HG03196 (cell line): ENCODE results near the gene IPO13.

Experiments used
- ATAC-seq: cut with Tn5 transposase; IDR thresholded peaks from one replicate; pipeline ENCODE4 v1.9.1; 2021; ENCODE audit not compliant: unreplicated experiment

Gene IPO13

DNA sequence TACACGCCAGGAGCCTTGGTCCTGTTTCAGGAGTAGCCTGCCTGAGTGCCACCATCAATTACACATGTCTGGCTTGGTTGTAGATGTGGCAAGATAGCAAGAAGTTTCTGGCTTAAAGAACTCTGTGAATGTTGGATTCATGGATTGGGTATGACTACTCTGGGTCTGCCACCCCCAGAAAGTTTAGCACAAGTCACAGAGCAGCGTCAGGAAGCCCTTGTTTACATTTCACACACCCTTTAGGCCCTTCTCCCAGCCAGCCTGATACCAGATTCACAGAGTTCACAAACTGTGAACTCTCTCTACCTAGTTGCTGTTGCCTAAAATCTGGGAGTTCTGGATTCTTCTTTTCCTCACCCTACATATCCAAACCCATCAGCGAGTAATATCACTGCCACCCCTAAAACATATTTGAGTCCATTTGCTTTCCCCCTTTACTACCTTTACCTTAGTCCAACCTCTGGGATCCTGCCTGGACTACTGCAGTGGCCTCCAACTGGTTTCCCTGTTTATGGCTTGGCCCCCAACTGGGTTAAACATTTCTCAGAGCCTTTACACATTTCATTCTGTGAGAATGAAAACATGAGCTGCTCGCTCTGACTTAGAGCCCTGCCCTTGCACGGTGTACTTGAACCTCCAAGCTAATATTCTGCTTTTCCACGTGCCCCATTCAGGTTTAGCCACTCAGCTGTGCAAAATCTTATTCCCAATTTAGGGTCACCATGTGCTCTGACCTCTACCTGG lies 40.6 kb downstream of the IPO13 start:
- ATAC-seq: no peak

DNA sequence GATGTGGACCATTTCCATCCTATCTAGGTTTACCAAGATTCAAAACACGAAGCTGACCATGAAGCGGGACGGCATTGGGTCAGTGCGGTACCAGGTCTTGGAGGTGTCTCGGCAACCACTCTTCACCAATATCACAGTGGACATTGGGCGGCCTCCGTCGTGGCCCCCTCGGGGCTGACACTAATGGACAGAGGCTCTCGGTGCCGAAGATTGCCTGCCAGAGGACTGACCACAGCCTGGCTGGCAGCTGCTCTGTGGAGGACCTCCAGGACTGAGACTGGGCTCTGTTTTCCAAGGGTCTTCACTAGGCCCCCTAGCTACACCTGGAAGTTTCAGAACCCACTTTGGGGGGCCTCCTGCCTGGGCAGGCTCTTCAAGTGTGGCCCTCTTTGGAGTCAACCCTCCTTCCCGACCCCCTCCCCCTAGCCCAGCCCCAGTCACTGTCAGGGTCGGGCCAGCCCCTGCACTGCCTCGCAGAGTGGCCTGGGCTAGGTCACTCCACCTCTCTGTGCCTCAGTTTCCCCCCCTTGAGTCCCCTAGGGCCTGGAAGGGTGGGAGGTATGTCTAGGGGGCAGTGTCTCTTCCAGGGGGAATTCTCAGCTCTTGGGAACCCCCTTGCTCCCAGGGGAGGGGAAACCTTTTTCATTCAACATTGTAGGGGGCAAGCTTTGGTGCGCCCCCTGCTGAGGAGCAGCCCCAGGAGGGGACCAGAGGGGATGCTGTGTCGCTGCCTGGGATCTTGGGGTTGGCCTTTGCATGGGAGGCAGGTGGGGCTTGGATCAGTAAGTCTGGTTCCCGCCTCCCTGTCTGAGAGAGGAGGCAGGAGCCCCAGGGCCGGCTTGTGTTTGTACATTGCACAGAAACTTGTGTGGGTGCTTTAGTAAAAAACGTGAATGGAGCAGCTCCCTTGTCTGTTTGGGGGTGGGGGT lies 43.8 kb downstream of the IPO13 start:
- ATAC-seq: no peak

DNA sequence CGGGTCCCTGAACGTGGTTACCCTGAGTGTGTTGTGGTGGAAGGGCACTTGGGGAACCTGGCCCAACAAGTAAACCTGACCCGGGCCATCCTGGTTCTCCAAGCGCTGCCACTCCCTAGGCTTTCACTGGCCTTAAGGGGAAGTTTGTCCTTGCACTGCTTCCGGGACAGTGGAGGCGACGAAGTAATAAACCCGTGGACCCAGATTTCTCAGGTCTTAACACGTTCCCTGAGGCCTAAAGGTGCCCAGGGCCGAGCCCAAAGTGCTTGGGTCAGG lies 44.4 kb downstream of the IPO13 start:
- ATAC-seq: no peak

DNA sequence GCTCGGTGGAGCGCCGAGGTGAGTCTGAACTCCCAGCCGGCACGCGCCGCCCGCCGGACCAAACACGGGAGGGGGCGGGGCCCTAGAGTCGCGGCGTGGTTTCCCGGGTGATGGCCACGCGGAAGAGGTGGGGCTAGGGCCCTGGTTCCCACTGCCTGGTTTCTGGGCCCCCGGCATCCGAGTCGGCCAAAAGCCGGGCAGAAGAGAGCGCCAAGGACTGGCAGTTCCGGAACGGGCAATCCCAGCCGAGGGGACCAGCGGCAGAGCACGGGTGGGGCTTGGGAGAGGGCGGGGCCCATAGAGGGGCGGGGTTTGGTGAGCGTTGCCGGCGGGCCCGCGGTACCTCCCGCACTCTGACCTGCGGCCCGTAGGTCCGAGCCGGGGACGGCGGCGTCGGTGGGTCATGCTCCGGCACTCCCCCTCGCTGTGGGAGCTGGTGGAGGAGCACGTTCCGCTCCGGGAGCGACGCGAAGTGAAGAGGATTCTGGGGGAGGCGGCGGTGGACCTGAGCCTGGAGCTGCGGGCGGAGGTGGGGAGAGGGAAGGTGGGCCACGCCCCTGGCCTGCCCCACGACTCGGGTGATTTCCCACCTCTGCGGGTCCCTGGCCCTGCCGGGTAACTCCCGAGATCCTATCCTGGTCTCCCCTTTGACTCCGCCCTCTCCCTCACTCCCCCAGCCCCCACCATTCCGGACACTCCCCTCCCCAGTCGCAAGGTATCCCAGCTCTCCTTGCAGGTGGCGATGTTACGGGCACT lies 44.9 kb downstream of the IPO13 start, which contains the start of gene CCDC24:
CCDC24 (plus strand) TSS at position 124 of the 756 bp plus-strand sequence; CDS start at position 404, 280 bp downstream.
- peak; percentile 51 for ATAC-seq

DNA sequence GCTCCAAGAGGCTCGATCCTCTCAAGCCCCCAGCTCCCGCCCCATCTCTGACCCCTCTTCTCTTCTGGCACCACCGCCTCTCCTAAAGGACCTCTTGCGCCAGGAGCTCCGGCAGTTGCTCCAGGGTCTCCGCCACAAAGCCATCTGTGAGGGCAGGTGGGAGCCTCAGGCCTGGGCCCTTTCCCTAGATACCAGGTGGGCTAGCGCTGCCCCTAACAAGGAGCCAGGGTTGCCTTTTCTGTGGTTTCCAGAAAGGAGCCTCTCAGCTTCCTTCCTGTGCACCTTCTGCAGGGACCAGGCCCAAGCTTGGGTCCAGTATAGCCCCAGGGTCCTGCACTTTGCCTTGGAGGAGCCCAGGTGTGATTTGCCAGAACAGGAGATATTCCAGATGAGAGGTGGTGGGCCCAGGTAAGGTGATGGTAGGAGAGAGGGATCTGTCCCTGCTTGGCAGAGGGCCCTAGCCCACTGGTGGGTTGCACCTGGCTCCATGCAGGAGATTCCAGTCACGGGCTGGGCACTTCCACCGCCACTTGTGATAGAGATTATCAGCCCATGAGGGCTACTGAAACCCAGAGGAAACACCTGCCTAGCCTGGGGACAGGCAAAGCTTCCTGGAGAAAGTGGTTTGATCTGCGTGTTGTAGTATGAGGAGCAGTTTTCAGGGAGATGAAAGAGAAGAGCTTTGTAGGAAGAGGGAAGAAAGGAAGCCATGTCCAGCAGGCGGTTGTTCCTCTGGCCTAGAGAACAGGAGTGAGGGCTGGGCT lies 45.7 kb downstream of the IPO13 start:
- ATAC-seq: no peak

DNA sequence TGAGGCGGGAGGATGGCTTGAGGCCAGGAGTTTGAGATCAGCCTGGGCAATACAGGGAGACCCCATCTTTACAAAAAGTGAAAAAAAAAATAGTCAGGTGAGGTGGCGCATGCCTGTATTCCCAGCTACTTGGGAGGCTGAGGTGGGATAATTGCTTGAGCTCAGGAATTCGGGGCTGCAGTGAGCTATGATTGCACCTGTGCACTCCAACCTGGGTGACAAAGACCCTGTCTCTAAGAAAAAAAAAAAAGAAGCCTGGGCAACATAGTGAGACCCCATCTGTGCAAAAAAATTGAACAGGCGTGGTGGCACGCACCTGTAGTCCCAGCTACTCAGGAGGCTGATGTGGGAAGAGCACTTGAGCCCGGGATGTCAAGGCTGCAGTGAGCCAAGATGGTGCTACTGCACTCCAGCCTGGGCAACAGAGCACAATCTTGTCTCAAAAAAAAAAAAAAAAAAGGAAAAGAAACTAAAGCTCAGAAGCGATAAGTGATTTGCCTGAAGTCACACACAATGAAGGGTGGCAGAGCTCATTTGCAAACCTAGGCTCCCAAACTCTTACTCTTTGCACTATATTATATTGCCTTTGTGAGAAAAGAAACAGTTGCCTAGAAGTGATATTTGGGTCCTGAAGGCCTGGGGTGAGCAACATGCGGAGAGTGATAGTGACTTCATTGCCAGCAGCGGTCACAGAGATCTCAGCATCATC lies 46.6 kb downstream of the IPO13 start:
- no peak for ATAC-seq

DNA sequence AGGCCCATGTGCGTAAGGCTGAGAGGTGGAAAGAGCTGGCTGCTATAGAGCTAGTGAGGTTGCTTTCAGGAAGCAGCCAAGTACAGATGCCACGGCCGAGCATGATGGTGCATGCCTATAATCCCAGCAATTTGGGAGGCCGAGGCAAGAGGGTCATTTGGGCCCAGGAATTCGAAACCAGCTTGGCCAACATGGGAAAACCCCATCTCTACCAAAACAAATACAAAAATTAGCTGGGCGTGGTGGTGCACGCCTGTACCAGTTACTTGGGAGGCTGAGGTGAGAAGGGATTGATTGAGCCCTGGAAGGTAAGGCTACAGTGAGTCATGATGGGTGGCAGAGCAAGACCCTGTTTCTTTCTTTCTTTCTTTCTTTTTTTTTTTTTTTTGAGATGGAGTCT lies 47.3 kb downstream of the IPO13 start:
- ATAC-seq: no peak

DNA sequence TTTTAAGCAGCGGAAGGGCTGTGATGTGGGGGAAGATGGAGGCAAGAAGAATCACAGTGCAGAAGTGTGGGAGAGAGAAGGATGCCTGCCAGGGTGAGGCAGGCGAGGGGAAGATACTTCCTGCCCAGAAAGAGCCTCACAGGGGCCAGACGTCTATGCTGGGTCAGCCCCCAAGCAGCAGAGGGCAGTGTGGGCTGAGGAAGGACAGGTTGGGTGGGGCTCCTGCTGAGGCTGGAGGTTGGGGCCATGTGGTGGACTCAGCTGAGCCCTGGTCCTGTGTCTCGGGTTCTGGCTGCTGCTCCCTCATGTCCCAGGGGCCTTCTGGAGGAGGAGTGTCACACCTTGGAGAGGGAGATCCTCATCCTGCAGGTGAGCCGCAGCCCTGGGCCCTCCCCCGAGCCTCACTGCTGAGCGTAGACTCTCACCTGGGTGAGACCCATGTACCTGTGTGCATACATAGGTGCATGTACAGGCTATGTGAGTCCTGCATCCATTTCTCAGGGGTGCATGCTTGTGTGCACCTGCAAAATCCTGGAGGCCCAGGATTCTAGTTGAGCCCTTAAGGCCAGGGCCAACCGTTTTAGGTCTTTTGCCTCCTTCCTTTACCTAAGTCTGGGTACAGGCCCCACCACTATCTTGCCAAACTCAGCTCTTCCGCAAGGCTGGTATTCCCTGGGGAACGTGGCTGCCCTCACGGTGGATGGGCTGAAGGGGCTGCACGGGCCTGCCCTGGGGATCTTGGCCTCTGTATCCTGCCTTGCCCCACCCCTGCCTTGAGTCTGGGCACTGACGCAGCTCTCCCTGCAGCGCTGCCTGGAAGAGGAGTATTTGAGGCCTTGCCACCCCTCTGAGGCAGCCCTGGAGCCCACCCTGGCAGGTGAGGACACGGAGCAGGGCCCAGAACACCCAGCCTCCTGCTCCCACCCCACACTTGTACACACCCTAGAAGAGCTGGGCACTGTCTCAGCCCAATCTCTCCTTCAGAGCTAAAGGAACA lies 48.3 kb downstream of the IPO13 start:
- ATAC-seq: no peak

DNA sequence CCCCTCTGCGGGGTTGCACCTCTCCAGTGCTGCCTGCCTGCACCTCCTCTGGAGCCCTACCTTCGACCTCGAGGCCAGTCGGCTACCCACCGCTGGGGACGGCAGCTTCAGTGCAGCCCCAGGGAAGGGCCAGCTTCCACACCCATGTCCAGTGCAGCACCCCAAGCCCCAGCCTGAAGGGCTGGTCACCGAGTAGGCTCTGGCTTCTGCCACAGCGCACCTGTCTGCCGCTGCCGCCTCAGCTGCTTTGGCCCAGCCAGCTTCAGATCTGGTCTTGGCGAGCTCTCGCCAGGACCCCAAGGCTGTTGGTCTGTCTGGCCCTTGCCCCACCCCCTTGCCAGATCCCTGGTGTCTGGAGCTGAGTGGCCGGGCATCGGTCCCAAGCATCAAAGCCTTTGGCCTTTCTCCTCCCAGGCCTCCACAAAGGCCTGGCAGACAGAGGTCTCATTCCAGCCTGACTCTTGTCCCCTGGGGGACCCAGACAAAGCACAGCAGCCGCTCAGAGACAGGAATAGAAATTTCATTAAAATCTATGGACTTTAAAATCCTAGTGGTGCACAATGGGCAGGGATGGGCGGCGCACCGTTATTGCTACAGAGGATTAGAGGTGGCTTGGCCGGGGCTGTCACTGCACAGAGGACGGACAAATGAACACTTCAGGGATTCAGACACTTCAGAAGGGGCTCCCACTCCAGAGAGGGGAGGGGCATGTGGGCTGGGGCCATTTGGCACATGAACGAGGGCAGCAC lies 49.4 kb downstream of the IPO13 start:
- no peak for ATAC-seq

DNA sequence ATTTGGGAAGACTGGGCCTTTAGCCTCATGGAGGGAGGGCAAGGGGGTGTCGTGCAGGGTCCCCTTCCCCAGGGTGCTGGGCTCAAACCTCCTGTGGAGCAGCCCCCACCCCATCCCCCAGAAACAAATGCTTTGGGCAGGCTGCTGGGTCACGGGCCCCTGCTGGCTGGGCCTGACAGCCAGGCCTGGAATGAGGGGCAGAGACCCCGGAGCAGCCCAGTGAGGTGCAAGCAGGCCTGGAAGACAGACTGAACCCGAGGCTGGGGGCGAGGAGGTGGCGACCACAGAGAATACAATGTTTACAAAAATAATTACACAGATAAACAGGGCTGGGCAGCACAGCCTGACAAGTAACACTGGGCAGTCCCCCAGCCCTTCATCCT lies 50.0 kb downstream of the IPO13 start:
- ATAC-seq: no peak

DNA sequence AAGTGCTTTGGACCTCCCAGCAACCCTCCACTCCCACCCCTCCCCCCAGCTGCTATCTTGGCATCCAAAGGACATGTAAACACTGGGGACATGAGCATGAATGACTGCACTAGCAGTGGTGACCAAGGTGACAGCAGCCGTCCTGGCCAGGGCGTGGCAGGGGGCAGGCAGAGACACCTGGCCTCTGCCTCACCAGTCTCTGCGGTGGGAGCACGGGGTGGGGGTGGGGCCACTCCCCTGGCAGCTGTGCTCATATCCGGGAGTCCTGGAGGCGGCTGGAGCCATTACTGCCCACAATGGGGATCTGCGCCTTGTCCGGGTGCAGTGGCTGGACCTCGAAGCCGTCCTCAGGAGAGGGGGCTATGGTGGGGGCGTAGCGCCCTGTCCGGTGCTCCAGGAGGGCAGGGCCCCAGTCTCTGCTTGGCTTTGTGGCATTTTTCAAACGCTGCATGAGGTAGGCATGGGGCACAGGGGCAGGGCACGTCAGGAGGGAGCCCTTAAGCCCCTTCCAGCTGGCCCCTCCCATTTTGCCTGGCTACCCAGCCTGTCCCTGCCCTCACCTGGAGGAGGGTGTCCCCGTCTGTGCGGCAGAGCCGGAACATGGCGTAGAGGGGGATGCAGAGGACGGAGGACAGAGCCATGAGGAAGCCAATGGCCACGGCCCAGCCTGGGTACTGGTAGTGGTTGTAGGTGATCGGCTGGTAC lies 50.7 kb downstream of the IPO13 start:
- no peak for ATAC-seq

DNA sequence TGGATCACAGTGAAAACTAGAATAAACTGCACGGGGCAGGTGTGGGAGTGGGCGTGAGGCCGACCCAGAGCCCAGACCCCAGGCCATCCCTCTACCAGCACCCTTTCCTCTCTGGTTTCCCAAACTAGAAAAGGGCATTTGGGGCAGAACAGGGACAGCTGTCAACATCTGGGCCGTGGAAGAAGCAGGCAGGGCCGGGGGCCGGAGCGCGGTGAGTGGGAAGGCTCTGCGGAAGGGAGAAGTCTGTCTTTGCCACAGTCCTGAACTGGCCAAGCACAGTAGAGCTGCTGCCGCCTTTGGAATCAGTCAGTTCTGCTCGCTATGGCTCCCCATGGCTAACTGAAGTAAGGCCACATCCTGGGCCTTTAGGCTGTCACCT lies 51.2 kb downstream of the IPO13 start:
- no peak for ATAC-seq

DNA sequence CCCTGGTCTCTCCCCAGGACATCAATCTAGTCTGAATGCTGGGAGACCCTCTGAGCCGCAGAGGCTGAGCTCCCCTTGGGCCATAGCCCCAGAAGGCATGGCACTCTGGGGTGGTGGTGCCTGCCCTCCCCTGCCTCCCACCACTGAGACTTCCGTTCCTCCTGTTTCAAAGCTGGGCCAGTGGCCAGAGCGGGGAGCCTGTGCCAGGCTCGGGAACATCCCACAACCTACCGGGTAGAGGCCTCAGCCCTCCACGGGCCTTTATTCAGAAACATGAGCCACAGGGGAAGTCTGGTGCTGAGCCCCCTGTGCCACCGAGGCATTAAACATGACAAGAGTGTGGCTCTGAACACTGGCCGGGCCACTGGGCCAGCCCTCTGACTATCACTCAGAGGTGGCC lies 52.7 kb downstream of the IPO13 start:
- no peak for ATAC-seq

DNA sequence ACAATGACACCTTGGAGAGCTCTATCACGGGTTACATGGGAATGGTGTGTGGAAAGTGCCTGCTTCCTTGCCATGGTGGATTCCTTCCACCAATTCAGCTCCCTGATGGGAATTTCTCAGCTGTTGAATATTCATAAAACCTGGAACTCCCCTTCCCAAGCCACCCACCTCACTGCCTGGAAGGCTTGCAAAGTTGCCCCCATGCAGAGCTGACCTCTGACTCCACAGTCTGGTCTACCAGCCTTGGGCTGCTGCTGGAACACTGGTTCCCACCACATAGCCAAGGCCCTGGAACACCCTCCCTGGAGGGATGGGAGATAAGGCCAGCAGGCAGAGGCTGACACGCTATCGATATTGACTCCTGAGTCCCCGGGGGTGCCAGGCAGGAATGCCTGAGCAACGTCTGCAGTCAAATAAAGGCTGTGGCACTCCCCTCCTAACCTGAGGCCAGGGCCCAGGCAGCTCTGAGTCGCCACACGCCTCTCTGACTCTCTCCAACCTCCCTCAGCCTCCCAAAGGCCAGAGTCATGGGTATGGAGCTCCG lies 53.4 kb downstream of the IPO13 start:
- ATAC-seq: no peak

DNA sequence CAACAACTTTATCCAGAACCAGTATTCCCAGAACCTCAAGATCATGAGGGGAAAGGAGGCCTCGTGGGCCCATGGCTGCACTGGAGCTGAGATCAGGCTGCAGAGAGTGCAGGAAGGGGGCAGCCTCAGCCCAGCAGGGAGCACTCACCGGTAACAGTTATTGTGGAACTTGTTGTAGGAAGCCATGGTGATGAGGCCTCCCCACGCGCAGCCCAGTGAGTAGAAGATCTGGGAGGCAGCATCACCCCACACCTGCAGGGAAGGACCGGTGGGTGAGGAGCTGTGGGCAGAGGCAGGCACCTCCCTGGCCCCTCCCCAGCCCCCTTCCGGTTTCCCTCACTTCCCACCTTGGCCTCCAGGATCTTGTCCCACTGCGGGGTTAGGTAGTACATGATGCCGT lies 55.4 kb downstream of the IPO13 start:
- no peak for ATAC-seq

DNA sequence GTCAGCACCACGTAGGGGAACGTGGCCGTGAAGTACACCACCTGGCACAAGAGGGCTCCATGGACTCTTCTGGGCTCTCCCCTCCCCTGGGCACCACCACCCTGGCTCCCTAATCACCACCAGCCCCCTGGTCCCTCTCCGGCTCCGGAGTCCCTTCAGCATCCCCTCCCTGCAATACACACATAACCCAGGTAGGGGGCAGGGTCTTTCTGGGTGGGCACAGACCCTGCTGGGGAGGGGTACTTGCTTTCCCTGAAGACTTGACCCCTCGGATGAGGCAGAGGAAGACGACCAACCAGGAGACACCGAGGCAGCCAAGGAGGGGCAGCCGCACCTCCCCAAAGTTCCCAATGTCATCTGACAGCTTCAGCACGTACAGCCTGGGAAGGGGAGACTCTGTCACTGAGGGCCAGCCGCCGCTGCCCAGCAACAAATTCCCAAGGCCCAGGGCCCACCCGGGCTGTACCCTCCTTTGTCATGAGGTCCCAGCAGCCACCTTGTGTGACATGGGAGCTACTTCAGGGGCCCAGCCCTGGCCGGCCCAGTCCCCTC lies 55.9 kb downstream of the IPO13 start:
- no peak for ATAC-seq

DNA sequence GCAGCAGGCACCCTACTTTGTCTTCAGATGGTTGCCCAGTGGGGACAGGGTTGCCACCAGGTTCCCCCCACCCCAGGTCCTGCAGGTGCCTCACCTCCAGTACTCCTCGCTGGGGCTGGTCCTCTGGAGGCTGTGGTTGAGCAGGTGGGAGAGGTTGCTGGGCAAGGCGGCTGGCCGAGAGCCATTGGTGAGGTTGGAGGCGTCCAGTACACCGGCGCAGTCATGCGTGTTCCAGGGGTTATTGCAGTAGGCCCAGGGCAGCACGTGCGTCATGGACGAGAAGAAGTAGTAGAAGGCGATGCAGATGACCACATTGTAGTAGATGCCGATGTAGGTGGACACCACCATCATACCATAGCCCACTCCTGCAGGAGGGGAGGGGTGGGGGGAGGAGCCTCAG lies 61.5 kb downstream of the IPO13 start:
- ATAC-seq: no peak
